Left lung (tissue), 10 donors: Measurements from ENCODE around the gene LIMK2. TPM values are rescaled to one million over a fixed set of nuclear protein-coding genes. Genes with fewer than 3 reads are reported as not detected.
A peak's percentile ranks its signal among the peaks of the same experiment; 100 is the strongest.

ENCODE experiments used
- ATAC-seq: fragments of 200-7000 bp; cut with Tn5 transposase; one replicate; pipeline ENCODE4 v1.9.1; 2020; ENCODE audit warnings: moderate library complexity
- DNase-seq, 4 donors: peaks; one replicate each; pipeline ENCODE4 v3.0.0-alpha.2; 2013 to 2020
- H3K27ac ChIP-seq, 2 donors: fragments of 200-600 bp; sonication (generic) in 1 of 2; one replicate each; pipeline versions ENCODE4 v1.5.0 to v1.8.0; 2020 to 2021
- H3K27me3 ChIP-seq, 2 donors: fragments of 200-600 bp; sonication (generic) in 1 of 2; one replicate each; pipeline versions ENCODE4 v1.5.0 to v1.8.0; 2020 to 2021
- H3K36me3 ChIP-seq, 2 donors: fragments of 200-600 bp; sonication (generic) in 1 of 2; one replicate each; pipeline versions ENCODE4 v1.5.0 to v1.8.0; 2020 to 2021
- H3K4me1 ChIP-seq, 2 donors: fragments of 200-600 bp; one replicate each; pipeline ENCODE4 v1.8.0; 2021
- H3K4me3 ChIP-seq, 2 donors: fragments of 200-600 bp; sonication (generic) in 1 of 2; one replicate each; pipeline versions ENCODE4 v1.5.0 to v1.8.0; 2020 to 2021; ENCODE audit warnings: mild to moderate bottlenecking in 1 of 2
- H3K9me3 ChIP-seq, 2 donors: fragments of 200-600 bp; sonication (generic) in 1 of 2; one replicate each; pipeline versions ENCODE4 v1.5.0 to v1.8.0; 2020 to 2021
- intact Hi-C, 2 donors: fragments of 100-400 bp; cut with DNase I; formaldehyde crosslinking; loops; one replicate each; pipeline versions ENCODE4 v1.11.2 to v1.14.2; 2022
- polyA plus RNA-seq, 6 donors: library from polyadenylated mRNA; unstranded; fragments of 120-200 nt; gene quantifications; one replicate each; pipeline ENCODE4 v1.2.1, GENCODE V29; 2013; ENCODE audit not compliant: insufficient read length in 6 of 6
- total RNA-seq, 2 donors: library from RNA; stranded (reverse); fragmentation: NEBNext Ultra II Directional; extraction: Animal tissue kit (Norgen Biotek cat#: 25700); gene quantifications; one replicate each; pipeline ENCODE4 v1.2.1, GENCODE V29; 2021
- TF ChIP-seq, protein P1 (sequence below), 2 donors: fragments of 200-600 bp; sonication (generic) in 1 of 2; IDR thresholded peaks; one replicate each; pipeline versions ENCODE4 v1.5.0 to v1.8.0; 2021; ENCODE audit warnings: antibody characterized with exemption in 2 of 2
- donor health status: DM: no; HTN: yes; CAD: no.
- donor health status: DM: no; HTN: no; CAD: no.

The LIMK2 gene
- total and polyA plus RNA-seq, 8 donors, result 47.4 to 87.6 (median 53.6) TPM

DNA sequence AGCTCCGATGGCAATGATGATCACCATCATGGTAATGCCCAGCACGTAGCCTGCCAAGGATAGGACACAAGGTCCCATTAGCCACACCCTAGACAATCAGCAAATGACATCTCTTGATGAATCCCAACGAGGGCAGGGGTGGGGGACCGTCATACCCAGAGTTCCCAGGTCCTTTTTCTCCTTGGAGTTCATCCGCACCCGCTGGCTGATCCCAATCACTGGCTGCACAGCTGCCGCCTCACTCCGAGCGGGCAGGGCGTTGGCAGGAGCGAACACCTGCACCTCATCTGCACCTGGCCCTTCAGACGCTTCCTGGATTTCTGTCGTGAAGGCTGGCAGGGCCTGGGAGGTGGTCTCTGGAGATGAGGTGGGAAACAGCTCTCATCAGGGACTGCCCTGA, 77.2 kb downstream of the LIMK2 start:
- peak overlapping the region in 1 of 2 donors; percentile 72 for H3K4me3 ChIP-seq
- no peak for DNase-seq
- ATAC-seq, result no peak
- TF ChIP-seq, protein P1, sequence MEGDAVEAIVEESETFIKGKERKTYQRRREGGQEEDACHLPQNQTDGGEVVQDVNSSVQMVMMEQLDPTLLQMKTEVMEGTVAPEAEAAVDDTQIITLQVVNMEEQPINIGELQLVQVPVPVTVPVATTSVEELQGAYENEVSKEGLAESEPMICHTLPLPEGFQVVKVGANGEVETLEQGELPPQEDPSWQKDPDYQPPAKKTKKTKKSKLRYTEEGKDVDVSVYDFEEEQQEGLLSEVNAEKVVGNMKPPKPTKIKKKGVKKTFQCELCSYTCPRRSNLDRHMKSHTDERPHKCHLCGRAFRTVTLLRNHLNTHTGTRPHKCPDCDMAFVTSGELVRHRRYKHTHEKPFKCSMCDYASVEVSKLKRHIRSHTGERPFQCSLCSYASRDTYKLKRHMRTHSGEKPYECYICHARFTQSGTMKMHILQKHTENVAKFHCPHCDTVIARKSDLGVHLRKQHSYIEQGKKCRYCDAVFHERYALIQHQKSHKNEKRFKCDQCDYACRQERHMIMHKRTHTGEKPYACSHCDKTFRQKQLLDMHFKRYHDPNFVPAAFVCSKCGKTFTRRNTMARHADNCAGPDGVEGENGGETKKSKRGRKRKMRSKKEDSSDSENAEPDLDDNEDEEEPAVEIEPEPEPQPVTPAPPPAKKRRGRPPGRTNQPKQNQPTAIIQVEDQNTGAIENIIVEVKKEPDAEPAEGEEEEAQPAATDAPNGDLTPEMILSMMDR (IDR thresholded peaks at IDR 0.05), result no peak
- peaks cover 0 to 14% of the 10 kb centered on the region in 2 donors for H3K36me3 ChIP-seq
- H3K9me3 ChIP-seq, result no peaks in the 10 kb centered on the region
- H3K27ac ChIP-seq, result peak overlapping the region; percentile 90 to 97
- intact Hi-C loops, result no loop called here
- H3K4me1 ChIP-seq, result peaks cover 18 to 97% of the 10 kb centered on the region in 2 donors
- peaks cover 0 to 18% of the 10 kb centered on the region in 2 donors for H3K27me3 ChIP-seq

DNA sequence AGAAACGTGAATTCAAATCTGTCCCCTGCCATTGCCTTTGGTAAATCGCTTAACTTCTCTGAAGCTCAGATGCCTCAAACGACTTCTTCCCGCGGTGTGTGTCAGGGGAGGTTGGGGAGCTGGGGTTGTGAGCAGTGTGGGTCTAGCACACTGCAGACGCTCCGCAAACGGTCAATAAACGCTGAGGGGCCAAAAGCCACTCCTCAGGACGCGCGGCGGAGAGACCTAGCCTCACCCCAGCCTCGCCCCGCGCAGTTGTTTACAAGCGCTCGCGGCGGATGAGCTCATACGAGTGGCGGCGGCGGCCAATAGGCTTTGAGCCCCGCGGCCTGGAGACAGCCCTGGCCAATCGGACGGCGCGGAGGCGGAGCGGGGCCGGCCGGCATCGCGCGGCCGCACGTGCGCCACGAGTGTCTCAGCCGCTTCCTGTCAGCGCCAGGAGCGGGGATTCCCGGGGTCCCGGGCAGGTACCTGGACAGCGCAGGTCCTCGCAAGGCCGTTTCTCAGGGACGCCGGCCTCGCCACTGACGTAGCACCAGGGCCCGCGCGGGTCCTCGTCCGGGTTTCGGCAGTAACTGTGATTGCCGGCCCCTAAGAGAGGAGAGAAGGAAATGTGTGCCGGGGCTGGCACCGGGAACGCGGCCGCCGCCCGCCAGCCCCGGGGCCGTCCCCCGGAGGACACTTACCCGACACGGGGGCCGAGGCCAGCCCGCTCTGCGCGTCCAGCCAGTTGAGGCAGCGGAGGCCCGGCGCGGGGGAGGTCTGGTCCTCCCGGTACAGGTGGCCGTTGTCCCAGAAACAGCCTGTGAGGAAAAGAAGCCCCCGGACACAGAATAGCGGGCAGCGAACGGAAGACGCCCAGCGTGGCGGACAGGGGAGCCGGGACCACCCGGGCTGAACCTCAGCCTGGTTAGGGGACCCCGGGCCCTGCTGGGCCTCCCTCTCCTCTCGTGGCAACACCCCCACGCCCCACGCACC, 78.7 kb downstream of the LIMK2 start:
- TF ChIP-seq, protein P1 (IDR thresholded peaks at IDR 0.05), result no peak
- H3K4me1 ChIP-seq, result peaks cover 18 to 92% of the 10 kb centered on the region in 2 donors

DNA sequence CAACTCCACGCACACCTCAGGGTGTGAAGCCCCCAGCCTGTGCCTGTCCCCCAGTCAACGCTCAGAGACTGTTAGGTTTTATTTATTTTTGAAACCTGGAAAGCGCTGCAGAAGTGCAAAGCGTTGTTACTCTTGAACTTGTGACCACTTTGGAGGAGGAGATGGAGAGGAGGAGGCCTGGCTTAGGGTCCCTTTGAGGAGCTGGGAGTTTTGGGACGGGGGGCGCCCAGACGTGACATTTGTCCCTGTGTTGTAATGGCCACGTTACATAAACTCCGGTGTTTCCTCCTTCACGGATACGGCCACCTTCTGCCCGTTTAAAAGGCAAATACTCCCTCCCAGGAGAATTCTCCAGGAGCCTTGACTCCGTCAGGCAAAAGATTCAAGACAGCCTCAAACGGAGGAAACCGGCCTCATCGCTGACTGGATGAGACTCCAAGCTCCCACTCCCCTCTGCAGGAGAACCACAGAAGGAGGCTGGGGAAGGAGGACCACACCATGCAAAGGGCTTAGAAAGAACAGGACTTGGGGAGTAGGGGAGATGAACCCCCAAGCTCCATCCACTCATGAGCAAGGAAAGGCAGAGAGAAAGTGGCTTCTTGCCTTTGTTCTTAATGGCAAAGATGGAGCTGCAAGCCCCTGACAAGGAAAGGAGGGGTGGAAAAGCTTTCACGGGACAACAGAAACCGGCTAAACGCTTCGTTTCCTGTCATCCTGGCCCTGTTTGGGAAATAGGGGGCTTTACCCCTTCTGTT, 79.6 kb downstream of the LIMK2 start:
- H3K4me3 ChIP-seq, result peak overlapping the region; percentile 72 to 83
- peak in 1 of 4 donors; percentile 20 for DNase-seq
- TF ChIP-seq, protein P1 (IDR thresholded peaks at IDR 0.05), result no peak
- peak overlapping the region; percentile 90 to 97 for H3K27ac ChIP-seq
- peaks cover 0 to 18% of the 10 kb centered on the region in 2 donors for H3K27me3 ChIP-seq
- H3K9me3 ChIP-seq, result no peaks in the 10 kb centered on the region
- intact Hi-C loops, result no loop called here
- ATAC-seq, result peak; percentile 1
- no peaks in the 10 kb centered on the region for H3K36me3 ChIP-seq
- H3K4me1 ChIP-seq, result peaks cover 19 to 92% of the 10 kb centered on the region in 2 donors

More for the DNA sequence above, 78.7 kb downstream of the LIMK2 start:
- Histone ChIP-seq H3K9me3 (no peaks in the 10 kb centered on the region), H3K27me3 (peaks cover 0 to 18% of the 10 kb centered on the region in 2 donors), H3K27ac (peak overlapping the region; percentile 90 to 97), H3K36me3 (peaks cover 0 to 3% of the 10 kb centered on the region in 2 donors), H3K4me3 (peak overlapping the region; percentile 72 to 83)
- peak; percentile 89 for ATAC-seq
- DNase-seq, result peak; percentile 82 to 97 (median 95)
- intact Hi-C loops, result no loop called here

DNA sequence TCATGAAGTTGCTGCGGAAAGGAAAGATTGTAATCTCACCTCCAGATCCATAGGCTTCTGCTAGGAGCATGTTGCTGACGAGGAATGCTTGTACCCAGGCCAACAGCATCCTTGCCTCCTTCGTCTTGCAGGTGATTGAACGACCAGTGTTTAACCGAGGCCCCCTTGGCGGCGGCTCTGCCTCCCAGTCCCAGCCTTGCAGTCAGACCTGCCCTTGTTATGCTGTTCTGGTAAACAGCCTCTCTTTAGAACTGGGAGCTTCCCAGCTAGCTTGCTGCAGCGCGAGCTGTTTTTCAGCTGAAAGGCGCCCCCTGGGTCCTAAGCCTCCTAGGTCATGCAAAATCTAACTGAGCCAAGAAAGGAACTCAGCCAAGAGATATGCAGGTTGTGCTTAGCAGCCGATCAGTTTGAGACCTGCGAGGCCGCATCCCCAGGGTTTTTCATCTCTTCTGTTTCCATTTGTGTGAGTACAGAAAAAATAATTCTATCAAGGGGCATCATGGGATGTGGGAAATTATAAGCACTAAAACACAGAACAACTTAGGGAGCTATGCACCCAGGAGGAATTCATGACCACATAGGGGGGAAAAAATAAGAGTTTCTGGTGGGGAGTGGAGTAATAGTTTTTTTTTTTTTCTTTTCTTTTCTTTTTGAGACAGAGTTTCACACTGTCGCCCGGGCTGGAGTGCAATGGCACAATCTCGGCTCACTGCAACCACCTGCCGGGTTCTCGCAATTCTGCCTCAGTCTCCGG, 80.3 kb downstream of the LIMK2 start, which contains the start of gene PIK3IP1:
Gene PIK3IP1, minus strand, starts transcription at position 253 of the 754 bp plus-strand sequence. Its CDS starts 144 bp downstream, at position 109.
- H3K4me1 ChIP-seq, result peaks cover 18 to 92% of the 10 kb centered on the region in 2 donors
- H3K27me3 ChIP-seq, result peaks cover 0 to 18% of the 10 kb centered on the region in 2 donors
- TF ChIP-seq, protein P1 (IDR thresholded peaks at IDR 0.05), result peak; percentile 39 to 49
- intact Hi-C loops, result no loop called here
- DNase-seq (peak; percentile 72 to 93 (median 88)), ATAC-seq (peak; percentile 64)
- H3K36me3 ChIP-seq, result no peaks in the 10 kb centered on the region
- peak within 1 kb of the TSS; percentile 90 to 97 for H3K27ac ChIP-seq
- peak within 1 kb of the TSS; percentile 72 to 83 for H3K4me3 ChIP-seq
- H3K9me3 ChIP-seq, result no peaks in the 10 kb centered on the region
